Hematopoietic multipotent progenitor cell treated with erythropoietin and hydrocortisone succinate and interleukin-3 and kit ligand, for 6 days (in vitro differentiated cells): ENCODE data around the gene PLCD4.

ENCODE experiments used
- DNase-seq: peaks from one replicate; pipeline ENCODE4 v3.0.0-alpha.2; 2015

PLCD4 gene

DNA sequence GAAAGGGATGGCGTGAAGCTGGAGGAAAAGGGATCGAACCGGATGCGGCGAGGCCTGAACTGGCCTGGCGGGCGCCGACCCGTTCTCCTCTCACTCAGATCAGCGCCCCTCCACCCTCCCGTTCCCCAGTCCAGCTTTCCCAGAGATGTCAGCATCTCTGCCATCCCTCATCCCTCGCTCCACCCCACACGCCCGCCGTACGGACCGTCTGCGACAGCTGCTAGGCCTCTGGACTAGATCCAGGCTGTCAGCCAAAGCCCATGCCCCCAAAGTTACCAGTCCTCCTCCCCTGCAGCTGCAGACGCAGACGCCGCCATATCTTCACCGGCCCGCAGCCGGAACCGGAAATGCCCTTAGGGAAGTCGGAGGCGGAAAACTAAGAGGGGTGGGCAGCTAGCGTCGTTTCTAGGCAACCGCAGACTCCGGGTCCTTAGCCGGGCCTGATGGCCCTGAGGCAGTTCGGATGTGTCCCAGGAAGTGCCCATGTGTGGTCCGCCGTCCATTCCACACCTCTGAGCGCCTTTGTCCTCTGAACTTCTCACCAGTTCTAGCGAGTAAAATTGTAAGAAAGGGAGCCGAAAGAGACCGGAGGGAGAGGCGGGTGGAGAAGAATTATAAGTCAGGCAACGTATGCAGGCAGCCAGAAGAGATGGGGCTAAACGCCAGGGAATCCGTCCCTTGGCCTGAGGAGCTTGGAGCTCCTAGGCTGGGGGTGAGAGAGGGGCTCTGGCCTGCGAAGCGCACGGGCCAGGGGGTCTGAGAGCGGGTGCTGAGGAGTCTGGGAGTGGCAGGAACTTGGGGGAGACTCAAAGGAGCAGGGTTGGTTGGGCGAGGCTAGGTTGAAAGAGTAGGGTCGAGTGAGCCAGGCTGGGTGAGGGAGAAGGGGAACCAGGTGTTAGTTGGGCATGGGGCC lies 64.2 kb downstream of the PLCD4 start, which contains the start of the genes RNF25 and STK36:
TSS of gene RNF25 (minus strand) at position 349 of the 913 bp plus-strand sequence. CDS start at position 317, 32 bp downstream.
TSS of gene STK36 (plus strand) at position 433 of the 913 bp plus-strand sequence. CDS start 744 bp downstream, outside the sequence.
- DNase-seq = peak; percentile 94

- no peak for DNase-seq
Measured at GRCh38 chr2:218679119-218679518, 71.4 kb downstream of the PLCD4 start.

GRCh38 chr2:218680061-218680460 lies 72.4 kb downstream of the PLCD4 start:
- no peak for DNase-seq
